Activated naive CD4-positive, alpha-beta T cell treated with anti-CD3 and anti-CD28 coated beads for 36 hours (primary cell): ENCODE results near the gene CCDC80. TPM values are rescaled to one million over a fixed set of nuclear protein-coding genes. Genes with fewer than 3 reads are reported as not detected.

ENCODE experiments used
- CTCF ChIA-PET: fragments of 350-600 bp; sonication (Branson Sonifier 250); formaldehyde crosslinking; loops from one replicate; lab custom pipeline; 2021; ENCODE audit warnings: antibody characterized with exemption; lab: Charles Lee
- DNase-seq: peaks from one replicate; pipeline ENCODE4 v3.0.0-alpha.2; 2020
- H3K27ac Mint-ChIP-seq: one replicate; pipeline ENCODE4 v1.8.0; 2021; ENCODE audit warnings: mild to moderate bottlenecking, mixed read lengths
- H3K27me3 Mint-ChIP-seq: one replicate; pipeline ENCODE4 v1.8.0; 2021; ENCODE audit warnings: low read depth, mixed read lengths
- H3K36me3 Mint-ChIP-seq: one replicate; pipeline ENCODE4 v1.8.0; 2021; ENCODE audit warnings: low read depth, mixed read lengths
- H3K4me1 Mint-ChIP-seq: one replicate; pipeline ENCODE4 v1.8.0; 2021; ENCODE audit warnings: low read depth, mixed read lengths
- H3K4me3 Mint-ChIP-seq: one replicate; pipeline ENCODE4 v1.8.0; 2021; ENCODE audit warnings: mild to moderate bottlenecking, moderate library complexity, mixed read lengths
- H3K9me3 Mint-ChIP-seq: one replicate; pipeline ENCODE4 v1.8.0; 2021; ENCODE audit warnings: mixed read lengths
- intact Hi-C: fragments of 100-400 bp; cut with micrococcal nuclease; formaldehyde crosslinking; loops from one replicate; pipeline ENCODE4 v1.15.1; 2023
- total RNA-seq, 2 experiments: library from RNA; stranded (reverse); gene quantifications; one replicate each; pipeline ENCODE4 v1.2.3, GENCODE V29; 2021

The CCDC80 gene
- total RNA-seq, 2 experiments from 2014 or later = not detected

GRCh38 chr3:112604536-112604935 lies 36.4 kb downstream of the CCDC80 start:
- CTCF ChIA-PET = no interaction called here
- no peak for DNase-seq
- no peaks in the 10 kb centered on the region for H3K9me3 Mint-ChIP-seq
- intact Hi-C loops = no loop called here
- no peak overlapping the region for H3K27ac Mint-ChIP-seq
- H3K4me3 Mint-ChIP-seq = no peak overlapping the region
- peaks cover 19% of the 10 kb centered on the region for H3K4me1 Mint-ChIP-seq
- no peaks in the 10 kb centered on the region for H3K36me3 Mint-ChIP-seq
- H3K27me3 Mint-ChIP-seq = peaks cover 11% of the 10 kb centered on the region

GRCh38 chr3:112602217-112602838 lies 38.6 kb downstream of the CCDC80 start:
- Mint-ChIP-seq H3K27me3 (peaks cover 11% of the 10 kb centered on the region), H3K4me3 (no peak overlapping the region), H3K4me1 (peaks cover 19% of the 10 kb centered on the region), H3K36me3 (peaks cover 1% of the 10 kb centered on the region), H3K9me3 (no peaks in the 10 kb centered on the region), H3K27ac (no peak overlapping the region)
- CTCF ChIA-PET = interaction anchor here (0.8 to 1.8 kb wide), 8 partner anchors 9 to 464 kb away, joined by 3 to 11 read pairs (median 3); no protein-coding TSS in a partner anchor
- intact Hi-C loops = loop anchor here (1.0 to 2.0 kb wide), 2 partner anchors 40 to 74 kb away; partner anchors contain the start of gene SLC35A5
- no peak for DNase-seq

- Mint-ChIP-seq H3K36me3 (peaks cover 5% of the 10 kb centered on the region), H3K27ac (no peak overlapping the region), H3K9me3 (no peaks in the 10 kb centered on the region), H3K4me3 (no peak overlapping the region), H3K27me3 (no peaks in the 10 kb centered on the region), H3K4me1 (peaks cover 19% of the 10 kb centered on the region)
- CTCF ChIA-PET = interaction anchor here (0.9 kb wide), 1 partner anchor 16 kb away, joined by 3 read pairs; no protein-coding TSS in a partner anchor
- intact Hi-C loops = no loop called here
- no peak for DNase-seq
These were observed 42.2 kb downstream of the CCDC80 start for GRCh38 chr3:112598731-112599130.

GRCh38 chr3:112597945-112598344 lies 43.0 kb downstream of the CCDC80 start:
- H3K4me1 Mint-ChIP-seq = peaks cover 17% of the 10 kb centered on the region
- intact Hi-C loops = no loop called here
- CTCF ChIA-PET = interaction anchor here (0.7 to 1.8 kb wide), 3 partner anchors 15 to 137 kb away, joined by 3 to 6 read pairs (median 3); no protein-coding TSS in a partner anchor
- no peaks in the 10 kb centered on the region for H3K27me3 Mint-ChIP-seq
- no peak overlapping the region for H3K27ac Mint-ChIP-seq
- peaks cover 10% of the 10 kb centered on the region for H3K36me3 Mint-ChIP-seq
- no peak overlapping the region for H3K4me3 Mint-ChIP-seq
- DNase-seq = no peak
- peaks cover 1% of the 10 kb centered on the region for H3K9me3 Mint-ChIP-seq

GRCh38 chr3:112594856-112595255 lies 46.1 kb downstream of the CCDC80 start:
- DNase-seq = no peak
- intact Hi-C loops = no loop called here
- Mint-ChIP-seq H3K4me3 (no peak overlapping the region), H3K4me1 (no peaks in the 10 kb centered on the region), H3K27ac (no peak overlapping the region), H3K27me3 (no peaks in the 10 kb centered on the region), H3K36me3 (peaks cover 36% of the 10 kb centered on the region), H3K9me3 (peaks cover 5% of the 10 kb centered on the region)
- CTCF ChIA-PET = interaction anchor here (1.5 to 2.1 kb wide), 2 partner anchors 12 to 13 kb away, joined by 3 to 9 read pairs; no protein-coding TSS in a partner anchor

- CTCF ChIA-PET = interaction anchor here (0.6 to 1.6 kb wide), 3 partner anchors 10 to 238 kb away, joined by 3 to 4 read pairs (median 3); no protein-coding TSS in a partner anchor
- peaks cover 45% of the 10 kb centered on the region for H3K36me3 Mint-ChIP-seq
- intact Hi-C loops = no loop called here
- H3K4me1 Mint-ChIP-seq = no peaks in the 10 kb centered on the region
- no peak overlapping the region for H3K4me3 Mint-ChIP-seq
- H3K27me3 Mint-ChIP-seq = no peaks in the 10 kb centered on the region
- peaks cover 5% of the 10 kb centered on the region for H3K9me3 Mint-ChIP-seq
- DNase-seq = no peak
- no peak overlapping the region for H3K27ac Mint-ChIP-seq
These were observed 47.7 kb downstream of the CCDC80 start for GRCh38 chr3:112593258-112593657.

GRCh38 chr3:112587336-112587735 lies 53.6 kb downstream of the CCDC80 start:
- Mint-ChIP-seq H3K27ac (no peak overlapping the region), H3K9me3 (no peaks in the 10 kb centered on the region), H3K36me3 (peaks cover 46% of the 10 kb centered on the region), H3K4me1 (peaks cover 5% of the 10 kb centered on the region), H3K4me3 (no peak overlapping the region), H3K27me3 (no peaks in the 10 kb centered on the region)
- intact Hi-C loops = no loop called here
- CTCF ChIA-PET = no interaction called here
- no peak for DNase-seq

GRCh38 chr3:112585782-112586181 lies 55.2 kb downstream of the CCDC80 start:
- no peak for DNase-seq

GRCh38 chr3:112583105-112583504 lies 57.8 kb downstream of the CCDC80 start:
- Mint-ChIP-seq H3K27ac (no peak overlapping the region), H3K4me1 (peaks cover 8% of the 10 kb centered on the region), H3K36me3 (peaks cover 25% of the 10 kb centered on the region), H3K4me3 (no peak overlapping the region), H3K27me3 (no peaks in the 10 kb centered on the region), H3K9me3 (no peaks in the 10 kb centered on the region)
- intact Hi-C loops = loop anchor here (2.0 kb wide), 2 partner anchors 52 to 706 kb away; no protein-coding TSS in a partner anchor
- DNase-seq = no peak
- CTCF ChIA-PET = interaction anchor here (1.0 to 3.2 kb wide), 16 partner anchors 10 to 472 kb away, joined by 3 to 17 read pairs (median 7); partner anchors contain the start of genes ATG3, SLC35A5 and SLC9C1

More at GRCh38 chr3:112585782-112586181, 55.2 kb downstream of the CCDC80 start:
- H3K27me3 Mint-ChIP-seq = no peaks in the 10 kb centered on the region
- intact Hi-C loops = no loop called here
- H3K4me1 Mint-ChIP-seq = peaks cover 8% of the 10 kb centered on the region
- no peaks in the 10 kb centered on the region for H3K9me3 Mint-ChIP-seq
- H3K36me3 Mint-ChIP-seq = peaks cover 36% of the 10 kb centered on the region
- no peak overlapping the region for H3K4me3 Mint-ChIP-seq
- H3K27ac Mint-ChIP-seq = no peak overlapping the region
- CTCF ChIA-PET = no interaction called here

- DNase-seq = peak; percentile 70
- Mint-ChIP-seq H3K36me3 (peaks cover 20% of the 10 kb centered on the region), H3K27me3 (no peaks in the 10 kb centered on the region), H3K4me1 (peaks cover 6% of the 10 kb centered on the region), H3K4me3 (no peak overlapping the region), H3K27ac (no peak overlapping the region), H3K9me3 (no peaks in the 10 kb centered on the region)
- intact Hi-C loops = loop anchor here (1.0 to 2.0 kb wide), 6 partner anchors 52 to 706 kb away; no protein-coding TSS in a partner anchor
- CTCF ChIA-PET = interaction anchor here (0.8 to 3.2 kb wide), 26 partner anchors 9 to 471 kb away, joined by 3 to 17 read pairs (median 5); partner anchors contain the start of genes ATG3, SLC35A5 and SLC9C1
These were observed 58.6 kb downstream of the CCDC80 start for GRCh38 chr3:112582244-112582874.

- no peak overlapping the region for H3K4me3 Mint-ChIP-seq
- no peaks in the 10 kb centered on the region for H3K27me3 Mint-ChIP-seq
- peaks cover 6% of the 10 kb centered on the region for H3K4me1 Mint-ChIP-seq
- no peak for DNase-seq
- H3K36me3 Mint-ChIP-seq = peaks cover 17% of the 10 kb centered on the region
- no peaks in the 10 kb centered on the region for H3K9me3 Mint-ChIP-seq
- intact Hi-C loops = no loop called here
- H3K27ac Mint-ChIP-seq = no peak overlapping the region
- CTCF ChIA-PET = interaction anchor here (1.2 to 1.3 kb wide), 2 partner anchors 11 to 22 kb away, joined by 3 read pairs; no protein-coding TSS in a partner anchor
These were observed 61.2 kb downstream of the CCDC80 start for GRCh38 chr3:112579697-112580096.

- intact Hi-C loops = no loop called here
- Mint-ChIP-seq H3K4me3 (no peak overlapping the region), H3K27ac (no peak overlapping the region), H3K27me3 (no peaks in the 10 kb centered on the region), H3K4me1 (peaks cover 6% of the 10 kb centered on the region), H3K9me3 (no peaks in the 10 kb centered on the region), H3K36me3 (peaks cover 17% of the 10 kb centered on the region)
- CTCF ChIA-PET = interaction anchor here (1.0 to 1.3 kb wide), 4 partner anchors 10 to 137 kb away, joined by 3 to 5 read pairs (median 3); no protein-coding TSS in a partner anchor
- no peak for DNase-seq
These were observed 61.7 kb downstream of the CCDC80 start for GRCh38 chr3:112579232-112579631.
